ENCODE data around the gene C7orf33. TPM values are rescaled to one million over a fixed set of nuclear protein-coding genes. Genes with fewer than 3 reads are reported as not detected.

C7orf33 gene
- polyA plus RNA-seq, 1 donor from 2014 or later = not detected

DNA sequence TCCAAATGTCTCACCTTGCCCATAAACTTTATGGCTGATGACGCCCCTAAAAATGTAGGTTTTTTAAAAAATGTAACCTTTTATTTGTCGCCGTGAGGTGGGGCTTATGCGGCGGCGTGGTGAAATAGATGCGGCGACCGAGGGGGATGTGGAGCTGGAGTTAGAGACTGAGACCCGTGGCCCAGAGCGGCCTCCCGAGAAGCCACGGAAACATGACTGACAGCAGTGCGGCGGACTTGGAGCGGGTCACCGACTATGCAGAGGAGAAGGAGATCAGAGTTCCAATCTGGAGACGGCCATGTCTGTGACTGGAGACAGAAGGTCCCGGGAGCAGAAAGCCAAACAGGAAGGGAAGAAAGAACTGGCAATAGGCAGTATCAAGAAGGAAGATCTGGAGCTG, 46.5 kb downstream of the C7orf33 start:
- Histone ChIP-seq H3F3A (ENCODE audit: insufficient read depth, low read length, poor library complexity, severe bottlenecking) (no peaks in the 10 kb centered on the region), H3K4me3 (ENCODE audit: low read length) (no peak overlapping the region), H4K20me1 (ENCODE audit: insufficient read depth) (no peaks in the 10 kb centered on the region), H3K9ac (ENCODE audit: low read length) (no peak overlapping the region), H3K79me2 (replicated peaks; ENCODE audit: insufficient read depth, low read length) (no peaks in the 10 kb centered on the region), H3K27ac (ENCODE audit: low read length) (no peak overlapping the region), H2AFZ (ENCODE audit: low read depth, low read length) (no peak overlapping the region), H3K4me2 (ENCODE audit: low read length) (no peak overlapping the region), H3K9me2 (ENCODE audit: insufficient read depth, low read length) (no peaks in the 10 kb centered on the region), H3K27me3 (ENCODE audit: insufficient read depth, low read depth, low read length) (no peaks in the 10 kb centered on the region), H3K9me3 (ENCODE audit: low read length) (no peaks in the 10 kb centered on the region), H3K36me3 (ENCODE audit: insufficient read depth, low read length) (no peaks in the 10 kb centered on the region)
- TF ChIP-seq, protein P1, sequence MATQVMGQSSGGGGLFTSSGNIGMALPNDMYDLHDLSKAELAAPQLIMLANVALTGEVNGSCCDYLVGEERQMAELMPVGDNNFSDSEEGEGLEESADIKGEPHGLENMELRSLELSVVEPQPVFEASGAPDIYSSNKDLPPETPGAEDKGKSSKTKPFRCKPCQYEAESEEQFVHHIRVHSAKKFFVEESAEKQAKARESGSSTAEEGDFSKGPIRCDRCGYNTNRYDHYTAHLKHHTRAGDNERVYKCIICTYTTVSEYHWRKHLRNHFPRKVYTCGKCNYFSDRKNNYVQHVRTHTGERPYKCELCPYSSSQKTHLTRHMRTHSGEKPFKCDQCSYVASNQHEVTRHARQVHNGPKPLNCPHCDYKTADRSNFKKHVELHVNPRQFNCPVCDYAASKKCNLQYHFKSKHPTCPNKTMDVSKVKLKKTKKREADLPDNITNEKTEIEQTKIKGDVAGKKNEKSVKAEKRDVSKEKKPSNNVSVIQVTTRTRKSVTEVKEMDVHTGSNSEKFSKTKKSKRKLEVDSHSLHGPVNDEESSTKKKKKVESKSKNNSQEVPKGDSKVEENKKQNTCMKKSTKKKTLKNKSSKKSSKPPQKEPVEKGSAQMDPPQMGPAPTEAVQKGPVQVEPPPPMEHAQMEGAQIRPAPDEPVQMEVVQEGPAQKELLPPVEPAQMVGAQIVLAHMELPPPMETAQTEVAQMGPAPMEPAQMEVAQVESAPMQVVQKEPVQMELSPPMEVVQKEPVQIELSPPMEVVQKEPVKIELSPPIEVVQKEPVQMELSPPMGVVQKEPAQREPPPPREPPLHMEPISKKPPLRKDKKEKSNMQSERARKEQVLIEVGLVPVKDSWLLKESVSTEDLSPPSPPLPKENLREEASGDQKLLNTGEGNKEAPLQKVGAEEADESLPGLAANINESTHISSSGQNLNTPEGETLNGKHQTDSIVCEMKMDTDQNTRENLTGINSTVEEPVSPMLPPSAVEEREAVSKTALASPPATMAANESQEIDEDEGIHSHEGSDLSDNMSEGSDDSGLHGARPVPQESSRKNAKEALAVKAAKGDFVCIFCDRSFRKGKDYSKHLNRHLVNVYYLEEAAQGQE (IDR thresholded peaks at IDR 0.05; ENCODE audit: borderline replicate concordance) = no peak
- no peak for TF ChIP-seq EZH2 (IDR thresholded peaks at IDR 0.05; ENCODE audit: borderline replicate concordance, insufficient read depth, low read length, poor library complexity, severe bottlenecking)
- TF ChIP-seq, protein P2, sequence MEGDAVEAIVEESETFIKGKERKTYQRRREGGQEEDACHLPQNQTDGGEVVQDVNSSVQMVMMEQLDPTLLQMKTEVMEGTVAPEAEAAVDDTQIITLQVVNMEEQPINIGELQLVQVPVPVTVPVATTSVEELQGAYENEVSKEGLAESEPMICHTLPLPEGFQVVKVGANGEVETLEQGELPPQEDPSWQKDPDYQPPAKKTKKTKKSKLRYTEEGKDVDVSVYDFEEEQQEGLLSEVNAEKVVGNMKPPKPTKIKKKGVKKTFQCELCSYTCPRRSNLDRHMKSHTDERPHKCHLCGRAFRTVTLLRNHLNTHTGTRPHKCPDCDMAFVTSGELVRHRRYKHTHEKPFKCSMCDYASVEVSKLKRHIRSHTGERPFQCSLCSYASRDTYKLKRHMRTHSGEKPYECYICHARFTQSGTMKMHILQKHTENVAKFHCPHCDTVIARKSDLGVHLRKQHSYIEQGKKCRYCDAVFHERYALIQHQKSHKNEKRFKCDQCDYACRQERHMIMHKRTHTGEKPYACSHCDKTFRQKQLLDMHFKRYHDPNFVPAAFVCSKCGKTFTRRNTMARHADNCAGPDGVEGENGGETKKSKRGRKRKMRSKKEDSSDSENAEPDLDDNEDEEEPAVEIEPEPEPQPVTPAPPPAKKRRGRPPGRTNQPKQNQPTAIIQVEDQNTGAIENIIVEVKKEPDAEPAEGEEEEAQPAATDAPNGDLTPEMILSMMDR (IDR thresholded peaks at IDR 0.05; ENCODE audit: poor library complexity, severe bottlenecking) = no peak
- no peak for TF ChIP-seq EP300 (conservative IDR thresholded peaks at IDR 0.05; ENCODE audit: poor library complexity, severe bottlenecking)
- no peak for TF ChIP-seq SMC3 (conservative IDR thresholded peaks at IDR 0.05; ENCODE audit: poor library complexity)
- no peak for TF ChIP-seq POLR2AphosphoS5 (IDR thresholded peaks at IDR 0.05)
- no peak for TF ChIP-seq RAD21 (conservative IDR thresholded peaks at IDR 0.05)

DNA sequence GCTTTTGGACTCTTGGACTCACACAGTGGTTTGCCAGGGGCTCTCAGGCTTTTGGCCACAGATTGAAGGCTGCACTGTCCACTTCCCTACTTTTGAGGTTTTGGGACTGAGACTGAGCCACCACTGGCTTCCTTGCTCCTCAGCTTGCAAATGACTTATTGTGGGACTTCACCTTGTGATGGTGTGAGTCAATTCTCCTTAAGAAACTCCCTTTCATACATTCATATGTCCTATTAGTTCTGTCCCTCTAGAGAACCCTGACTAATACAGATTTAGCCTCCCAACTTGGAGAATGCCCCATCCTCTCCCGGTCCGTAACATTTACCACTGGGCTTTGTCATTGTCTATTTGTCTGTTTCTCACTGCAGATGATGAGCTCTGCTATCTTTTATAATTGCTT, 55.3 kb downstream of the C7orf33 start:
- H3K9ac ChIP-seq (ENCODE audit: low read length) = no peak overlapping the region
- H3K36me3 ChIP-seq (ENCODE audit: insufficient read depth, low read length) = no peaks in the 10 kb centered on the region
- no peak overlapping the region for H2AFZ ChIP-seq (ENCODE audit: low read depth, low read length)
- H3F3A ChIP-seq (ENCODE audit: insufficient read depth, low read length, poor library complexity, severe bottlenecking) = no peaks in the 10 kb centered on the region
- TF ChIP-seq EP300 (conservative IDR thresholded peaks at IDR 0.05; ENCODE audit: poor library complexity, severe bottlenecking) (no peak), TAF1 (IDR thresholded peaks at IDR 0.05; ENCODE audit: low read depth) (no peak), EZH2 (IDR thresholded peaks at IDR 0.05; ENCODE audit: borderline replicate concordance, insufficient read depth, low read length, poor library complexity, severe bottlenecking) (no peak), POLR2AphosphoS5 (IDR thresholded peaks at IDR 0.05) (no peak), RAD21 (conservative IDR thresholded peaks at IDR 0.05) (no peak), SMC3 (conservative IDR thresholded peaks at IDR 0.05; ENCODE audit: poor library complexity) (no peak), MXI1 (conservative IDR thresholded peaks at IDR 0.05; ENCODE audit: poor library complexity, severe bottlenecking) (no peak)
- TF ChIP-seq, protein P2 (IDR thresholded peaks at IDR 0.05; ENCODE audit: poor library complexity, severe bottlenecking) = no peak
- TF ChIP-seq, protein P1 (IDR thresholded peaks at IDR 0.05; ENCODE audit: borderline replicate concordance) = no peak
- no peaks in the 10 kb centered on the region for H4K20me1 ChIP-seq (ENCODE audit: insufficient read depth)
- no peaks in the 10 kb centered on the region for H3K79me2 ChIP-seq (replicated peaks; ENCODE audit: insufficient read depth, low read length)
- no peaks in the 10 kb centered on the region for H3K9me2 ChIP-seq (ENCODE audit: insufficient read depth, low read length)
- H3K4me3 ChIP-seq (ENCODE audit: low read length) = no peak overlapping the region
- no peak overlapping the region for H3K27ac ChIP-seq (ENCODE audit: low read length)
- H3K9me3 ChIP-seq (ENCODE audit: low read length) = no peaks in the 10 kb centered on the region
- no peak overlapping the region for H3K4me2 ChIP-seq (ENCODE audit: low read length)
- H3K27me3 ChIP-seq (ENCODE audit: insufficient read depth, low read depth, low read length) = no peaks in the 10 kb centered on the region

All from neural cell (in vitro differentiated cells).